ENCODE measurements around the gene IGSF3. TPM values are rescaled to one million over a fixed set of nuclear protein-coding genes. Genes with fewer than 3 reads are reported as not detected.
A peak's percentile ranks its signal among the peaks of the same experiment; 100 is the strongest.

Gene IGSF3
- total and polyA plus RNA-seq, 10 of the 15 experiments (the other 5 are each of a cell fraction or from before 2014, with no cell fraction given) = 1.4 to 18.0 (median 9.6) TPM

DNA sequence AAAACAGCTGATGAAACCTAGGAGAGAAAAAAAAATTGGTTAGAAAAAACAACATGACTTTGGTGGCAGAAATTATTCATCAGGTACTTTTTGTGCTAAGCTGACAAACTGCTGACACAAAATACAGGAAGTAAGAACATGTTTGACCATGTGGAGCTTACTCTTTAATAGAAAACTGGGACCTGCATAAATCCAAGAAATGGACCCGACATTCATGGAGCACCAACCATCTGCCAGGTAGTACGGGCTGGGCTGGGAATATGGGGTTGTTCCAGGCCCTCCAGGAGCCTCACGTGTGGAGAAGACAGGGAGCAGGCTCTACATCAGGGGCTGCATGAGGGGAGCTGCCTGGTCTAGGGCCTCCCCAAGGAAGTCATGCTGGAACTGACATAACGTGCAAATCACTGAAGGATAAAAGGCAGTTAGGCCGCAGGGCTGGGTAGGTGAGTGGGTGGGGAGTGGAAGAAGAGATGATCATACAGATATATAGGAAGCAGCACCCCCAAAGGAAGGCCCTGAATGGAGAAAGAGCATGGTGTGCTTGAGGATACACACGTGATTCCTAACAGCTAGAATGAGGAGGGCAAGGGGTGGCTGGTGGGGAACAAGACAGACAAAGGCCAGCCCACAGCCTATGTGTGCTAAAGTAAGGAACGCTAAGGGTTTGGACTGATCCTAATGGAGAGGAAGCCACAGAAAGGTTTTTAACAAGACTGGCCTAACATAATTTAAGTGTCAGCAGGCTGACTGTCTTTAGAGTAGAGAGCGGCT, 122.8 kb downstream of the IGSF3 start (continued):
- no peak for TF ChIP-seq FOS (IDR thresholded peaks at IDR 0.05; ENCODE audit: borderline replicate concordance, extremely low read depth, insufficient read length)
- TF ChIP-seq, protein P1, sequence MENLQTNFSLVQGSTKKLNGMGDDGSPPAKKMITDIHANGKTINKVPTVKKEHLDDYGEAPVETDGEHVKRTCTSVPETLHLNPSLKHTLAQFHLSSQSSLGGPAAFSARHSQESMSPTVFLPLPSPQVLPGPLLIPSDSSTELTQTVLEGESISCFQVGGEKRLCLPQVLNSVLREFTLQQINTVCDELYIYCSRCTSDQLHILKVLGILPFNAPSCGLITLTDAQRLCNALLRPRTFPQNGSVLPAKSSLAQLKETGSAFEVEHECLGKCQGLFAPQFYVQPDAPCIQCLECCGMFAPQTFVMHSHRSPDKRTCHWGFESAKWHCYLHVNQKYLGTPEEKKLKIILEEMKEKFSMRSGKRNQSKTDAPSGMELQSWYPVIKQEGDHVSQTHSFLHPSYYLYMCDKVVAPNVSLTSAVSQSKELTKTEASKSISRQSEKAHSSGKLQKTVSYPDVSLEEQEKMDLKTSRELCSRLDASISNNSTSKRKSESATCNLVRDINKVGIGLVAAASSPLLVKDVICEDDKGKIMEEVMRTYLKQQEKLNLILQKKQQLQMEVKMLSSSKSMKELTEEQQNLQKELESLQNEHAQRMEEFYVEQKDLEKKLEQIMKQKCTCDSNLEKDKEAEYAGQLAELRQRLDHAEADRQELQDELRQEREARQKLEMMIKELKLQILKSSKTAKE (IDR thresholded peaks at IDR 0.05; ENCODE audit: low read depth, poor library complexity, severe bottlenecking) = no peak
- TF ChIP-seq CBX5 (IDR thresholded peaks at IDR 0.05; ENCODE audit: low read depth) = no peak
- TF ChIP-seq ZNF217 (IDR thresholded peaks at IDR 0.05) = no peak
- no peak for TF ChIP-seq SMARCA5 (IDR thresholded peaks at IDR 0.05)
- no peak for TF ChIP-seq WRNIP1 (IDR thresholded peaks at IDR 0.05; ENCODE audit: borderline replicate concordance, low read depth, low read length)
- TF ChIP-seq POLR2AphosphoS2 (IDR thresholded peaks at IDR 0.05; ENCODE audit: low read depth, low read length) = no peak; the same call in 1 of the 2 replicates
- no peak; the same call in 1 of the 2 replicates for TF ChIP-seq TARDBP (IDR thresholded peaks at IDR 0.05; ENCODE audit: borderline replicate concordance)
- TF ChIP-seq NFYA (IDR thresholded peaks at IDR 0.05; ENCODE audit: borderline replicate concordance, low read depth, low read length) = no peak
- TF ChIP-seq STAT1 (conservative IDR thresholded peaks at IDR 0.05) = no peak
- peak; percentile 70 for TF ChIP-seq PML (IDR thresholded peaks at IDR 0.05; ENCODE audit: low read length)
- peak; percentile 45 for TF ChIP-seq SP1 (IDR thresholded peaks at IDR 0.05; ENCODE audit: low read depth, low read length)
- peak; percentile 99 for TF ChIP-seq FOXM1 (IDR thresholded peaks at IDR 0.05; ENCODE audit: low read depth, low read length)
- TF ChIP-seq, protein P2, sequence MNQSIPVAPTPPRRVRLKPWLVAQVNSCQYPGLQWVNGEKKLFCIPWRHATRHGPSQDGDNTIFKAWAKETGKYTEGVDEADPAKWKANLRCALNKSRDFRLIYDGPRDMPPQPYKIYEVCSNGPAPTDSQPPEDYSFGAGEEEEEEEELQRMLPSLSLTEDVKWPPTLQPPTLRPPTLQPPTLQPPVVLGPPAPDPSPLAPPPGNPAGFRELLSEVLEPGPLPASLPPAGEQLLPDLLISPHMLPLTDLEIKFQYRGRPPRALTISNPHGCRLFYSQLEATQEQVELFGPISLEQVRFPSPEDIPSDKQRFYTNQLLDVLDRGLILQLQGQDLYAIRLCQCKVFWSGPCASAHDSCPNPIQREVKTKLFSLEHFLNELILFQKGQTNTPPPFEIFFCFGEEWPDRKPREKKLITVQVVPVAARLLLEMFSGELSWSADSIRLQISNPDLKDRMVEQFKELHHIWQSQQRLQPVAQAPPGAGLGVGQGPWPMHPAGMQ (IDR thresholded peaks at IDR 0.05; ENCODE audit: borderline replicate concordance) = no peak
- 0 out of 2 replicates have a peak, but pooled peaks have one; percentile 3 for TF ChIP-seq SMAD5 (IDR thresholded peaks at IDR 0.05; ENCODE audit: low read depth)
- peak; percentile 41; the same call in 1 of the 2 replicates for TF ChIP-seq YY1 (IDR thresholded peaks at IDR 0.05; ENCODE audit: low read depth, low read length)
- TF ChIP-seq ESRRA (IDR thresholded peaks at IDR 0.05; ENCODE audit: low read length) = no peak
- no peak for TF ChIP-seq ATF3 (IDR thresholded peaks at IDR 0.05; ENCODE audit: borderline replicate concordance, extremely low read depth, low read depth, low read length)
- no peak for TF ChIP-seq TAF1 (IDR thresholded peaks at IDR 0.05; ENCODE audit: borderline replicate concordance, low read depth, low read length)
- no peak for TF ChIP-seq SMAD1 (IDR thresholded peaks at IDR 0.05; ENCODE audit: low read depth, partially characterized antibody)
- no peak for TF ChIP-seq NR2F1 (conservative IDR thresholded peaks at IDR 0.05)
- no peak for TF ChIP-seq MYC (IDR thresholded peaks at IDR 0.05; ENCODE audit: insufficient read depth, insufficient read length, insufficient replicate concordance, low read length, severe bottlenecking)
- peak; percentile 85 for TF ChIP-seq CBFB (IDR thresholded peaks at IDR 0.05; ENCODE audit: low read depth)
- peak; percentile 75 for TF ChIP-seq ZNF592 (IDR thresholded peaks at IDR 0.05)
